Stimulated activated naive CD4-positive, alpha-beta T cell treated with Interleukin-2 at 50 U/mL for 16 hours (primary cell): ENCODE results near the gene RFLNA.

Source experiments
- DNase-seq: peaks from one replicate; lab custom pipeline; 2025; lab: John Stamatoyannopoulos, UW

Gene RFLNA

GRCh38 chr12:124294780-124295341 is at the start of gene RFLNA:
TSS of gene RFLNA (plus strand) at chr12:124295093. CDS start at chr12:124295430, 337 bp downstream.
- DNase-seq, result no peak

GRCh38 chr12:124247331-124247730 is 47.6 kb upstream of the RFLNA start:
- no peak for DNase-seq

- no peak for DNase-seq
Measured at GRCh38 chr12:124248941-124249825, 45.7 kb upstream of the RFLNA start.

- no peak for DNase-seq
Measured at GRCh38 chr12:124251186-124251585, 43.7 kb upstream of the RFLNA start.

- no peak for DNase-seq
Measured at GRCh38 chr12:124252964-124253363, 41.9 kb upstream of the RFLNA start.

GRCh38 chr12:124254126-124254525 is 40.8 kb upstream of the RFLNA start:
- no peak for DNase-seq

- DNase-seq, result no peak
Measured at GRCh38 chr12:124259154-124260066, 35.5 kb upstream of the RFLNA start.

GRCh38 chr12:124261885-124262284 is 33.0 kb upstream of the RFLNA start:
- DNase-seq, result no peak

- no peak for DNase-seq
Measured at GRCh38 chr12:124264089-124264795, 30.7 kb upstream of the RFLNA start.

GRCh38 chr12:124264879-124265278 is 30.0 kb upstream of the RFLNA start:
- no peak for DNase-seq

GRCh38 chr12:124267205-124267778 is 27.6 kb upstream of the RFLNA start:
- DNase-seq, result no peak

GRCh38 chr12:124270671-124271070 is 24.2 kb upstream of the RFLNA start:
- DNase-seq, result no peak

- DNase-seq, result no peak
Measured at GRCh38 chr12:124273630-124274029, 21.3 kb upstream of the RFLNA start.

GRCh38 chr12:124276337-124276736 is 18.6 kb upstream of the RFLNA start:
- no peak for DNase-seq

GRCh38 chr12:124277394-124278241 is 17.3 kb upstream of the RFLNA start:
- no peak for DNase-seq

GRCh38 chr12:124278389-124279101 is 16.3 kb upstream of the RFLNA start:
- DNase-seq, result no peak

GRCh38 chr12:124279315-124279714 is 15.6 kb upstream of the RFLNA start:
- DNase-seq, result no peak

GRCh38 chr12:124279846-124280360 is 15.0 kb upstream of the RFLNA start:
- DNase-seq, result no peak

- no peak for DNase-seq
Measured at GRCh38 chr12:124281309-124281708, 13.6 kb upstream of the RFLNA start.

GRCh38 chr12:124282287-124282686 is 12.6 kb upstream of the RFLNA start:
- DNase-seq, result no peak
